SK-N-SH (cell line): ENCODE measurements around the gene TRPC3.

Experiments
- CHD2 ChIP-seq: fragments of 150-350 bp; IDR thresholded peaks from 2 replicates; pipeline ENCODE4 v1.6.1; 2018; ENCODE audit warnings: low read length; ENCODE audit not compliant: partially characterized antibody
- EZH2phosphoT487 ChIP-seq: fragments of 200-600 bp; sonication (generic); IDR thresholded peaks from 2 replicates; pipeline ENCODE4 v1.6.1; 2017; ENCODE audit warnings: low read depth, mixed run types, mild to moderate bottlenecking, antibody characterized with exemption, moderate library complexity, borderline replicate concordance
- FOXM1 ChIP-seq: IDR thresholded peaks from 2 replicates; pipeline ENCODE4 v1.4.0; 2012; ENCODE audit warnings: low read depth, mild to moderate bottlenecking
- POLR2AphosphoS5 ChIP-seq: IDR thresholded peaks from 2 replicates; pipeline ENCODE4 v1.6.1; 2012; ENCODE audit warnings: low read depth, low read length
- RAD21 ChIP-seq: IDR thresholded peaks from 2 replicates; pipeline ENCODE4 v1.6.1; 2012; ENCODE audit warnings: mild to moderate bottlenecking, low read length
- RCOR1 ChIP-seq: fragments of 150-350 bp; IDR thresholded peaks from 2 replicates; pipeline ENCODE4 v1.6.1; 2017; ENCODE audit warnings: antibody characterized with exemption, low read length
- SMC3 ChIP-seq: IDR thresholded peaks from 2 replicates; pipeline ENCODE4 v1.6.1; 2012; ENCODE audit warnings: low read depth, low read length, improper control_type of control experiment
- TAF1 ChIP-seq: IDR thresholded peaks from 2 replicates; pipeline ENCODE4 v1.6.1; 2012; ENCODE audit warnings: low read depth, mild to moderate bottlenecking, low read length, moderate library complexity, borderline replicate concordance
- TF ChIP-seq, protein P1 (sequence below): fragments of 200-600 bp; sonication (generic); IDR thresholded peaks from 2 replicates; pipeline ENCODE4 v1.6.1; 2017; ENCODE audit warnings: antibody characterized with exemption, mild to moderate bottlenecking, moderate library complexity
- TF ChIP-seq, protein P2 (sequence below): IDR thresholded peaks from 2 replicates; pipeline ENCODE4 v1.6.1; 2012; ENCODE audit warnings: mild to moderate bottlenecking, low read depth, low read length, moderate library complexity
- TF ChIP-seq, protein P3 (sequence below): IDR thresholded peaks from 2 replicates; pipeline ENCODE4 v1.4.0; 2012; ENCODE audit warnings: low read depth
- TF ChIP-seq, protein P4 (sequence below): IDR thresholded peaks from 2 replicates; pipeline ENCODE4 v1.4.0; 2012; ENCODE audit warnings: low read depth, borderline replicate concordance

DNA sequence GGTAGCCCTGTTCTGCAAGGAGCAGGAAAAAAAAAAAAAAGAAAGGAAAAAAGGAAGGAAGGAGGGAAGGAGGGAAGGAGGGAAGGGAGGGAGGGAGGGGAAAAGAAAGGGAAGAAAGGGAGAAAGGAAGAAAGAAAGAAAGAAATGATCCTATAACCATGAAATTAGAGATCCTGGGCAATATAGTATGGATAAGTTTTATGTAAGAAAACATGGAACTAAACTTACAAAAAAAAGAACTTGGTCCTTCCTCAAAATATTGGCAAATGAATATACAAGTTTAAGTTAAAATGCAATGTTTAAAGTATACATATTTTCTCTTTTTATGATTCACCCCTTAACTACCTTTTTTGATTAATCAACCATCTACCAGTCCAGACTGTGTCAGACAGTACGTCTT, 100.5 kb downstream of the TRPC3 start:
- TF ChIP-seq FOXM1 (no peak), POLR2AphosphoS5 (no peak), TAF1 (no peak), EZH2phosphoT487 (no peak), SMC3 (no peak), CHD2 (no peak), RAD21 (no peak), RCOR1 (no peak)
- TF ChIP-seq, protein P1, sequence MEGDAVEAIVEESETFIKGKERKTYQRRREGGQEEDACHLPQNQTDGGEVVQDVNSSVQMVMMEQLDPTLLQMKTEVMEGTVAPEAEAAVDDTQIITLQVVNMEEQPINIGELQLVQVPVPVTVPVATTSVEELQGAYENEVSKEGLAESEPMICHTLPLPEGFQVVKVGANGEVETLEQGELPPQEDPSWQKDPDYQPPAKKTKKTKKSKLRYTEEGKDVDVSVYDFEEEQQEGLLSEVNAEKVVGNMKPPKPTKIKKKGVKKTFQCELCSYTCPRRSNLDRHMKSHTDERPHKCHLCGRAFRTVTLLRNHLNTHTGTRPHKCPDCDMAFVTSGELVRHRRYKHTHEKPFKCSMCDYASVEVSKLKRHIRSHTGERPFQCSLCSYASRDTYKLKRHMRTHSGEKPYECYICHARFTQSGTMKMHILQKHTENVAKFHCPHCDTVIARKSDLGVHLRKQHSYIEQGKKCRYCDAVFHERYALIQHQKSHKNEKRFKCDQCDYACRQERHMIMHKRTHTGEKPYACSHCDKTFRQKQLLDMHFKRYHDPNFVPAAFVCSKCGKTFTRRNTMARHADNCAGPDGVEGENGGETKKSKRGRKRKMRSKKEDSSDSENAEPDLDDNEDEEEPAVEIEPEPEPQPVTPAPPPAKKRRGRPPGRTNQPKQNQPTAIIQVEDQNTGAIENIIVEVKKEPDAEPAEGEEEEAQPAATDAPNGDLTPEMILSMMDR, result no peak
- TF ChIP-seq, protein P2, sequence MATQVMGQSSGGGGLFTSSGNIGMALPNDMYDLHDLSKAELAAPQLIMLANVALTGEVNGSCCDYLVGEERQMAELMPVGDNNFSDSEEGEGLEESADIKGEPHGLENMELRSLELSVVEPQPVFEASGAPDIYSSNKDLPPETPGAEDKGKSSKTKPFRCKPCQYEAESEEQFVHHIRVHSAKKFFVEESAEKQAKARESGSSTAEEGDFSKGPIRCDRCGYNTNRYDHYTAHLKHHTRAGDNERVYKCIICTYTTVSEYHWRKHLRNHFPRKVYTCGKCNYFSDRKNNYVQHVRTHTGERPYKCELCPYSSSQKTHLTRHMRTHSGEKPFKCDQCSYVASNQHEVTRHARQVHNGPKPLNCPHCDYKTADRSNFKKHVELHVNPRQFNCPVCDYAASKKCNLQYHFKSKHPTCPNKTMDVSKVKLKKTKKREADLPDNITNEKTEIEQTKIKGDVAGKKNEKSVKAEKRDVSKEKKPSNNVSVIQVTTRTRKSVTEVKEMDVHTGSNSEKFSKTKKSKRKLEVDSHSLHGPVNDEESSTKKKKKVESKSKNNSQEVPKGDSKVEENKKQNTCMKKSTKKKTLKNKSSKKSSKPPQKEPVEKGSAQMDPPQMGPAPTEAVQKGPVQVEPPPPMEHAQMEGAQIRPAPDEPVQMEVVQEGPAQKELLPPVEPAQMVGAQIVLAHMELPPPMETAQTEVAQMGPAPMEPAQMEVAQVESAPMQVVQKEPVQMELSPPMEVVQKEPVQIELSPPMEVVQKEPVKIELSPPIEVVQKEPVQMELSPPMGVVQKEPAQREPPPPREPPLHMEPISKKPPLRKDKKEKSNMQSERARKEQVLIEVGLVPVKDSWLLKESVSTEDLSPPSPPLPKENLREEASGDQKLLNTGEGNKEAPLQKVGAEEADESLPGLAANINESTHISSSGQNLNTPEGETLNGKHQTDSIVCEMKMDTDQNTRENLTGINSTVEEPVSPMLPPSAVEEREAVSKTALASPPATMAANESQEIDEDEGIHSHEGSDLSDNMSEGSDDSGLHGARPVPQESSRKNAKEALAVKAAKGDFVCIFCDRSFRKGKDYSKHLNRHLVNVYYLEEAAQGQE, result no peak
- TF ChIP-seq, protein P3, sequence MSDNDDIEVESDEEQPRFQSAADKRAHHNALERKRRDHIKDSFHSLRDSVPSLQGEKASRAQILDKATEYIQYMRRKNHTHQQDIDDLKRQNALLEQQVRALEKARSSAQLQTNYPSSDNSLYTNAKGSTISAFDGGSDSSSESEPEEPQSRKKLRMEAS, result no peak
- TF ChIP-seq, protein P4, sequence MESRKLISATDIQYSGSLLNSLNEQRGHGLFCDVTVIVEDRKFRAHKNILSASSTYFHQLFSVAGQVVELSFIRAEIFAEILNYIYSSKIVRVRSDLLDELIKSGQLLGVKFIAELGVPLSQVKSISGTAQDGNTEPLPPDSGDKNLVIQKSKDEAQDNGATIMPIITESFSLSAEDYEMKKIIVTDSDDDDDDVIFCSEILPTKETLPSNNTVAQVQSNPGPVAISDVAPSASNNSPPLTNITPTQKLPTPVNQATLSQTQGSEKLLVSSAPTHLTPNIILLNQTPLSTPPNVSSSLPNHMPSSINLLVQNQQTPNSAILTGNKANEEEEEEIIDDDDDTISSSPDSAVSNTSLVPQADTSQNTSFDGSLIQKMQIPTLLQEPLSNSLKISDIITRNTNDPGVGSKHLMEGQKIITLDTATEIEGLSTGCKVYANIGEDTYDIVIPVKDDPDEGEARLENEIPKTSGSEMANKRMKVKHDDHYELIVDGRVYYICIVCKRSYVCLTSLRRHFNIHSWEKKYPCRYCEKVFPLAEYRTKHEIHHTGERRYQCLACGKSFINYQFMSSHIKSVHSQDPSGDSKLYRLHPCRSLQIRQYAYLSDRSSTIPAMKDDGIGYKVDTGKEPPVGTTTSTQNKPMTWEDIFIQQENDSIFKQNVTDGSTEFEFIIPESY, result no peak
